ENCODE measurements around the gene POLR2L.

DNA sequence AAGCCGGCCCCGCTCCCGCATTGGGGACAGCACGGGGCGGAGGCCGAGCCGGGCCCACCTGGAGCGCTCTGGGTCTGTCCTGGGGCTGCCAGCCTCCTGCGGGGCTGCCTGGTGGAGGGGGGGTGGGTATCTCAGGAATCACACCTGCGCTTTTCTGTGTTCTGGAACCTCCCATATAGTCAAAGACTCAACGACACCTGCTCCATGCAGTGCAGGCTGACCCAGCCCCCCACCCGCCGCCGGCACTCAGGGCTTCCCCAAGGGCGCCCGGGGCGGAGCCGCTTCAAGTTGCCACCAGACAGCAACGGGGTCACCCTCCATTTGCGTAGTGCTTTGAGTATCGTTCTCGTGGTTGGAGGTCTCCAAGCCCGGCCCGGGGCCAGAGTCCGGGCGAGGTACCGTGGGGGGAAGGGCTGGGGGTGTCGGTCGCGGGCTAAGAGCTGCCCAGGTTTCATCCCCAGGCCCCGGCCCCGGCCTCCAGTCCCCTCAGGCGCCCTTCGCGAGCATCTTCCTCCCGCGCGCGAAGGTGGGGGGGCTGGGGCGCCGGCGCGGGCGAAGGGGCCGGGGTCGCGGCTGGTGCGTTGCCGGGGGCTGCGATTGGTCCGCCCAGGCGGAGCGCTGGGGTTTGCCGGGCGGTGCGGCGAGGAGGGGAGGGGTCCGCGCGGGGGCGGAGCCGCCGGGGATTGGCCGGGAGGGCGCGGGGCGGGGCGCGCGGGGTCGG is 6.9 kb upstream of the POLR2L start:
- TF ChIP-seq, protein P1, sequence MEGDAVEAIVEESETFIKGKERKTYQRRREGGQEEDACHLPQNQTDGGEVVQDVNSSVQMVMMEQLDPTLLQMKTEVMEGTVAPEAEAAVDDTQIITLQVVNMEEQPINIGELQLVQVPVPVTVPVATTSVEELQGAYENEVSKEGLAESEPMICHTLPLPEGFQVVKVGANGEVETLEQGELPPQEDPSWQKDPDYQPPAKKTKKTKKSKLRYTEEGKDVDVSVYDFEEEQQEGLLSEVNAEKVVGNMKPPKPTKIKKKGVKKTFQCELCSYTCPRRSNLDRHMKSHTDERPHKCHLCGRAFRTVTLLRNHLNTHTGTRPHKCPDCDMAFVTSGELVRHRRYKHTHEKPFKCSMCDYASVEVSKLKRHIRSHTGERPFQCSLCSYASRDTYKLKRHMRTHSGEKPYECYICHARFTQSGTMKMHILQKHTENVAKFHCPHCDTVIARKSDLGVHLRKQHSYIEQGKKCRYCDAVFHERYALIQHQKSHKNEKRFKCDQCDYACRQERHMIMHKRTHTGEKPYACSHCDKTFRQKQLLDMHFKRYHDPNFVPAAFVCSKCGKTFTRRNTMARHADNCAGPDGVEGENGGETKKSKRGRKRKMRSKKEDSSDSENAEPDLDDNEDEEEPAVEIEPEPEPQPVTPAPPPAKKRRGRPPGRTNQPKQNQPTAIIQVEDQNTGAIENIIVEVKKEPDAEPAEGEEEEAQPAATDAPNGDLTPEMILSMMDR (IDR thresholded peaks at IDR 0.05), result no peak
- no peak for TF ChIP-seq POLR2A (IDR thresholded peaks at IDR 0.05)

Data from body of pancreas (tissue), 4 donors.